PC-9 (cell line): ENCODE data around the gene GNL1. TPM values are rescaled to one million over a fixed set of nuclear protein-coding genes. Genes with fewer than 3 reads are reported as not detected.

Experiments used
- Bru-seq: library from RNA; stranded (reverse); fragments of 400-500 nt; gene quantifications from one replicate; lab custom pipeline; 2021; lab: Mats Ljungman, UMichigan
- BruChase-seq, 2 experiments: library from RNA; stranded (reverse); fragments of 400-500 nt; gene quantifications; one replicate each; lab custom pipeline; 2021; lab: Mats Ljungman, UMichigan
- BruUV-seq: library from RNA; stranded (reverse); fragments of 400-500 nt; replicated peaks from 2 replicates; lab custom pipeline; 2021; lab: Mats Ljungman, UMichigan
- CTCF ChIA-PET: fragments of 300-600 bp; sonication (Branson Sonifier 250); formaldehyde crosslinking; loops from one replicate; lab custom pipeline; 2022; ENCODE audit warnings: antibody characterized with exemption; lab: Charles Lee
- POLR2A ChIA-PET: fragments of 300-600 bp; sonication (Branson Sonifier 250); formaldehyde crosslinking; loops from one replicate; lab custom pipeline; 2022; ENCODE audit warnings: antibody characterized with exemption; ENCODE audit not compliant: unreplicated experiment; lab: Charles Lee
- DNase-seq, 2 experiments: peaks; one replicate each; pipeline versions ENCODE4 v3.0.0 to v3.0.0-alpha.2; 2015 to 2022; ENCODE audit warnings: mixed read lengths in 1 of 2
- H2AFZ ChIP-seq: fragments of 200-600 bp; sonication (generic); 2 replicates; pipeline ENCODE4 v1.8.1; 2017; ENCODE audit warnings: antibody characterized with exemption
- H3F3A ChIP-seq: fragments of 200-600 bp; sonication (generic); 2 replicates; pipeline ENCODE4 v1.8.1; 2017; ENCODE audit warnings: antibody characterized with exemption, mild to moderate bottlenecking, low read depth; ENCODE audit not compliant: insufficient read depth
- H3K27ac ChIP-seq: fragments of 200-600 bp; sonication (generic); 2 replicates; pipeline ENCODE4 v1.6.1; 2016; ENCODE audit warnings: mixed run types
- H3K27me3 ChIP-seq: fragments of 200-600 bp; sonication (generic); 2 replicates; pipeline ENCODE4 v1.6.1; 2016; ENCODE audit warnings: low read depth, mixed run types; ENCODE audit not compliant: insufficient read depth
- H3K36me3 ChIP-seq: fragments of 200-600 bp; sonication (generic); 2 replicates; pipeline ENCODE4 v1.6.1; 2016; ENCODE audit warnings: low read depth, mixed run types
- H3K4me1 ChIP-seq: fragments of 200-600 bp; sonication (generic); replicated peaks from 2 replicates; pipeline ENCODE4 v1.6.1; 2016; ENCODE audit warnings: mixed run types; ENCODE audit not compliant: insufficient read depth
- H3K4me2 ChIP-seq: fragments of 200-600 bp; sonication (generic); 2 replicates; pipeline ENCODE4 v1.6.1; 2017; ENCODE audit warnings: mixed run types
- H3K4me3 ChIP-seq: fragments of 200-600 bp; sonication (generic); 2 replicates; pipeline ENCODE4 v1.6.1; 2016; ENCODE audit warnings: mixed run types
- H3K79me2 ChIP-seq: fragments of 200-600 bp; sonication (generic); 2 replicates; pipeline ENCODE4 v1.6.1; 2017; ENCODE audit warnings: low read depth, mixed run types
- H3K9me2 ChIP-seq: fragments of 200-600 bp; sonication (generic); 2 replicates; pipeline ENCODE4 v1.8.1; 2017; ENCODE audit warnings: mild to moderate bottlenecking; ENCODE audit not compliant: insufficient read depth
- H3K9me3 ChIP-seq: fragments of 200-600 bp; sonication (generic); 2 replicates; pipeline ENCODE4 v1.8.1; 2016; ENCODE audit warnings: low read depth; ENCODE audit not compliant: insufficient read depth
- H4K20me1 ChIP-seq: fragments of 200-600 bp; sonication (generic); 2 replicates; pipeline ENCODE4 v1.8.1; 2017; ENCODE audit not compliant: insufficient read depth
- CTCF ChIP-seq: fragments of 200-600 bp; sonication (generic); conservative IDR thresholded peaks from 2 replicates; pipeline ENCODE4 v1.6.1; 2017; ENCODE audit warnings: mixed run types, antibody characterized with exemption, mild to moderate bottlenecking, moderate library complexity
- EZH2 ChIP-seq: fragments of 200-600 bp; sonication (generic); IDR thresholded peaks from 2 replicates; pipeline ENCODE4 v1.8.0; 2017; ENCODE audit warnings: antibody characterized with exemption, low read depth
- intact Hi-C: fragments of 100-400 bp; cut with micrococcal nuclease; formaldehyde crosslinking; loops from one replicate; pipeline ENCODE4 v1.10.0; 2022; ENCODE audit not compliant: unreplicated experiment
- long read RNA-seq: library from polyadenylated mRNA; stranded (forward); transcript quantifications from one replicate; pipeline ENCODE4 v2.0.0, GENCODE V29; 2022
- total RNA-seq: library from RNA; stranded (reverse); gene quantifications from 2 replicates; pipeline ENCODE4 v1.2.3, GENCODE V29; 2021

The GNL1 gene
- total RNA-seq: 114 and 123 TPM in 2 replicates
- percentile 85 among the genes with signal in this experiment for Bru-seq, nascent RNA
- percentile 92 among the genes with signal in this experiment for BruChase-seq, experiment 1, labeled RNA remaining after a 2-hour chase
- BruChase-seq, experiment 2, labeled RNA remaining after a 6-hour chase: percentile 96 among the genes with signal in this experiment
- long read RNA-seq, full-length matches to known transcripts: 113 of 149 reads
- long read RNA-seq, partial matches to known transcripts: 24 of 149 reads
- long read RNA-seq, other reads (novel, unspliced or antisense): 12 of 149 reads

GRCh38 chr6:30556066-30556905 lies at the start of gene GNL1:
TSS of gene GNL1 (minus strand) at chr6:30556489. CDS start at chr6:30556203, 286 bp downstream.
- Histone ChIP-seq H3K4me1 (peaks cover 17% of the 10 kb centered on the region), H3K27me3 (no peaks in the 10 kb centered on the region), H3K9me2 (no peaks in the 10 kb centered on the region; the same call in 1 of the 2 replicates), H3F3A (peaks cover 29% of the 10 kb centered on the region; the same call in 1 of the 2 replicates), H4K20me1 (peaks cover 17% of the 10 kb centered on the region), H3K4me2 (peak within 1 kb of the TSS; percentile 94), H3K4me3 (peak within 1 kb of the TSS; percentile 99), H3K79me2 (peaks cover 41% of the 10 kb centered on the region), H2AFZ (peak within 1 kb of the TSS; percentile 94), H3K9me3 (no peaks in the 10 kb centered on the region), H3K36me3 (peaks cover 34% of the 10 kb centered on the region), H3K27ac (peak within 1 kb of the TSS; percentile 79)
- BruUV-seq: no TSS peak
- POLR2A ChIA-PET: interaction anchor here (0.6 to 1.6 kb wide), 4 partner anchors 15 to 90 kb away, joined by 4 to 11 read pairs (median 4); partner anchors contain the start of genes ABCF1 and C6orf136
- no peak for TF ChIP-seq CTCF
- no peak for TF ChIP-seq EZH2
- peak; percentile 89 to 99 for DNase-seq
- intact Hi-C loops: loop anchor here (1.0 kb wide), 4 partner anchors 15 to 164 kb away; partner anchors contain the start of genes ABCF1, MRPS18B, PPP1R10 and TUBB
- CTCF ChIA-PET: interaction anchor here (0.5 kb wide), 1 partner anchor 45 kb away, joined by 3 read pairs; no protein-coding TSS in a partner anchor

GRCh38 chr6:30603961-30604360 lies 47.7 kb upstream of the GNL1 start:
- H3K36me3 ChIP-seq: peaks cover 48% of the 10 kb centered on the region
- H3K9me2 ChIP-seq: no peaks in the 10 kb centered on the region
- no peak overlapping the region for H3K27ac ChIP-seq
- no peaks in the 10 kb centered on the region for H3K4me1 ChIP-seq
- H3K9me3 ChIP-seq: no peaks in the 10 kb centered on the region
- H3K27me3 ChIP-seq: no peaks in the 10 kb centered on the region
- no peak overlapping the region for H2AFZ ChIP-seq
- POLR2A ChIA-PET: interaction anchor here (0.7 kb wide), 1 partner anchor 13 kb away, joined by 3 read pairs; no protein-coding TSS in a partner anchor
- CTCF ChIA-PET: no interaction called here
- no TSS peak for BruUV-seq
- peaks cover 44% of the 10 kb centered on the region for H3F3A ChIP-seq
- no peak overlapping the region for H3K4me2 ChIP-seq
- DNase-seq: no peak
- peaks cover 20% of the 10 kb centered on the region for H4K20me1 ChIP-seq
- TF ChIP-seq CTCF (no peak), EZH2 (no peak)
- intact Hi-C loops: no loop called here
- no peak overlapping the region for H3K4me3 ChIP-seq
- H3K79me2 ChIP-seq: no peaks in the 10 kb centered on the region
